Lower lobe of right lung (tissue), 2 donors: Measurements from ENCODE around the gene PDGFB. TPM values are rescaled to one million over a fixed set of nuclear protein-coding genes. Genes with fewer than 3 reads are reported as not detected.

Experiments
- ATAC-seq, 2 donors: fragments of 200-7000 bp; cut with Tn5 transposase; one replicate each; pipeline ENCODE4 v1.9.1; 2020 to 2022; ENCODE audit warnings: mild to moderate bottlenecking in 2 of 2, moderate library complexity in 2 of 2
- DNase-seq: peaks from one replicate; pipeline ENCODE4 v3.0.0-alpha.2; 2020
- H3K27ac ChIP-seq: fragments of 200-600 bp; one replicate; pipeline ENCODE4 v1.8.0; 2022
- H3K27me3 ChIP-seq: fragments of 200-600 bp; one replicate; pipeline ENCODE4 v1.8.0; 2022; ENCODE audit warnings: low read depth
- H3K36me3 ChIP-seq: fragments of 200-600 bp; one replicate; pipeline ENCODE4 v1.8.0; 2022; ENCODE audit warnings: mild to moderate bottlenecking
- H3K4me1 ChIP-seq: fragments of 200-600 bp; one replicate; pipeline ENCODE4 v1.8.0; 2022
- H3K4me3 ChIP-seq: fragments of 200-600 bp; one replicate; pipeline ENCODE4 v1.8.0; 2022; ENCODE audit warnings: mild to moderate bottlenecking
- H3K9me3 ChIP-seq: fragments of 200-600 bp; one replicate; pipeline ENCODE4 v1.8.0; 2022
- intact Hi-C: fragments of 100-400 bp; cut with DNase I; formaldehyde crosslinking; loops from one replicate; pipeline ENCODE4 v1.11.0; 2022
- total RNA-seq: library from RNA; stranded (reverse); fragmentation: NEBNext Ultra II Directional; extraction: Animal tissue kit (Norgen Biotek cat#: 25700); gene quantifications from one replicate; pipeline ENCODE4 v1.2.1, GENCODE V29; 2021
- TF ChIP-seq, protein P1 (sequence below): fragments of 200-600 bp; IDR thresholded peaks from one replicate; pipeline ENCODE4 v1.8.0; 2022; ENCODE audit warnings: antibody characterized with exemption, mild to moderate bottlenecking
- donor health status: DM: no; HTN: yes; CAD: no; lungs with severe emphysema.

PDGFB gene
- total RNA-seq, 1 donor from 2014 or later = 30.5 TPM

DNA sequence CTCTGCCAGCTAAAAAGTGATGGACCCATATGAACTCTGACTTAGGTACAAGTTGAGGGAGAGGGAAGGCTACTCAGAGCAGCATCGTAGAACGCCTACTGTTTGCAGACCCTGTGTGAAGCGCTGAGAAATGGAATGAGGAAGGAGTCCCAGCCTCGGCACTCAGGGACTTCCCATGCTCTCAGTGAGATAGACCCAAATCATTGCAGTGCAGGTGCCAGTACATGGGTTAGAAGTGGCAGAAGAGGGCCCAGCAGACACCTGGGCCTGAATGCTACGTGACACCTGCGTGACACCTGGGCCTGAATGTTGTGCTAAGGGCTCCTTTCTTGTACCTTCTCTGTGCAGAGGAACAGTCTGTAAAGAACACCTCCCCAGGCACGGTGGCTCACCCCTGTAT, 2.6 kb upstream of the PDGFB start:
- ATAC-seq = no peak
- Histone ChIP-seq H3K4me1 (peaks cover 65% of the 10 kb centered on the region), H3K27me3 (peaks cover 34% of the 10 kb centered on the region), H3K36me3 (no peaks in the 10 kb centered on the region), H3K27ac (no peak overlapping the region), H3K4me3 (no peak overlapping the region), H3K9me3 (no peaks in the 10 kb centered on the region)
- TF ChIP-seq, protein P1, sequence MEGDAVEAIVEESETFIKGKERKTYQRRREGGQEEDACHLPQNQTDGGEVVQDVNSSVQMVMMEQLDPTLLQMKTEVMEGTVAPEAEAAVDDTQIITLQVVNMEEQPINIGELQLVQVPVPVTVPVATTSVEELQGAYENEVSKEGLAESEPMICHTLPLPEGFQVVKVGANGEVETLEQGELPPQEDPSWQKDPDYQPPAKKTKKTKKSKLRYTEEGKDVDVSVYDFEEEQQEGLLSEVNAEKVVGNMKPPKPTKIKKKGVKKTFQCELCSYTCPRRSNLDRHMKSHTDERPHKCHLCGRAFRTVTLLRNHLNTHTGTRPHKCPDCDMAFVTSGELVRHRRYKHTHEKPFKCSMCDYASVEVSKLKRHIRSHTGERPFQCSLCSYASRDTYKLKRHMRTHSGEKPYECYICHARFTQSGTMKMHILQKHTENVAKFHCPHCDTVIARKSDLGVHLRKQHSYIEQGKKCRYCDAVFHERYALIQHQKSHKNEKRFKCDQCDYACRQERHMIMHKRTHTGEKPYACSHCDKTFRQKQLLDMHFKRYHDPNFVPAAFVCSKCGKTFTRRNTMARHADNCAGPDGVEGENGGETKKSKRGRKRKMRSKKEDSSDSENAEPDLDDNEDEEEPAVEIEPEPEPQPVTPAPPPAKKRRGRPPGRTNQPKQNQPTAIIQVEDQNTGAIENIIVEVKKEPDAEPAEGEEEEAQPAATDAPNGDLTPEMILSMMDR = no peak
- intact Hi-C loops = no loop called here
- no peak for DNase-seq

GRCh38 chr22:39246690-39247332, 2.0 kb upstream of the PDGFB start:
- peaks cover 62% of the 10 kb centered on the region for H3K4me1 ChIP-seq
- no peaks in the 10 kb centered on the region for H3K36me3 ChIP-seq
- DNase-seq (no peak), ATAC-seq (no peak)
- H3K27ac ChIP-seq = no peak overlapping the region
- H3K4me3 ChIP-seq = no peak overlapping the region
- intact Hi-C loops = no loop called here
- TF ChIP-seq, protein P1 = no peak
- no peaks in the 10 kb centered on the region for H3K9me3 ChIP-seq
- H3K27me3 ChIP-seq = peaks cover 34% of the 10 kb centered on the region

- H3K27me3 ChIP-seq = peaks cover 34% of the 10 kb centered on the region
- DNase-seq = no peak
- peaks cover 68% of the 10 kb centered on the region for H3K4me1 ChIP-seq
- TF ChIP-seq, protein P1 = no peak
- no peaks in the 10 kb centered on the region for H3K36me3 ChIP-seq
- H3K9me3 ChIP-seq = no peaks in the 10 kb centered on the region
- intact Hi-C loops = no loop called here
- no peak overlapping the region for H3K4me3 ChIP-seq
- ATAC-seq = no peak
- no peak overlapping the region for H3K27ac ChIP-seq
Observed at GRCh38 chr22:39246217-39246616, 1.4 kb upstream of the PDGFB start.

- Histone ChIP-seq H3K27ac (peak overlapping the region; percentile 79), H3K4me3 (peak overlapping the region; percentile 72), H3K27me3 (peaks cover 34% of the 10 kb centered on the region), H3K4me1 (peaks cover 71% of the 10 kb centered on the region), H3K36me3 (no peaks in the 10 kb centered on the region), H3K9me3 (no peaks in the 10 kb centered on the region)
- no peak for ATAC-seq
- TF ChIP-seq, protein P1 = no peak
- DNase-seq = no peak
- intact Hi-C loops = no loop called here
Observed at GRCh38 chr22:39245130-39246039, 603 bp upstream of the PDGFB start.

GRCh38 chr22:39244136-39244495, 666 bp downstream of the PDGFB start:
- peak overlapping the region; percentile 72 for H3K4me3 ChIP-seq
- DNase-seq = no peak
- H3K27ac ChIP-seq = peak overlapping the region; percentile 79
- peaks cover 73% of the 10 kb centered on the region for H3K4me1 ChIP-seq
- intact Hi-C loops = no loop called here
- H3K36me3 ChIP-seq = no peaks in the 10 kb centered on the region
- H3K9me3 ChIP-seq = no peaks in the 10 kb centered on the region
- ATAC-seq = no peak
- H3K27me3 ChIP-seq = peaks cover 34% of the 10 kb centered on the region
- TF ChIP-seq, protein P1 = no peak
